T-helper 22 cell (primary cell): Measurements from ENCODE around the gene CUL4A.
"Not testable (repeated sequence)": the region's sequence is repeated elsewhere in the genome, so short reads cannot be mapped to it uniquely, and the experiment has no call there.

Experiments used
- DNase-seq: peaks from one replicate; pipeline ENCODE4 v3.0.0-alpha.2; 2020; ENCODE audit warnings: low read depth

The CUL4A gene

DNA sequence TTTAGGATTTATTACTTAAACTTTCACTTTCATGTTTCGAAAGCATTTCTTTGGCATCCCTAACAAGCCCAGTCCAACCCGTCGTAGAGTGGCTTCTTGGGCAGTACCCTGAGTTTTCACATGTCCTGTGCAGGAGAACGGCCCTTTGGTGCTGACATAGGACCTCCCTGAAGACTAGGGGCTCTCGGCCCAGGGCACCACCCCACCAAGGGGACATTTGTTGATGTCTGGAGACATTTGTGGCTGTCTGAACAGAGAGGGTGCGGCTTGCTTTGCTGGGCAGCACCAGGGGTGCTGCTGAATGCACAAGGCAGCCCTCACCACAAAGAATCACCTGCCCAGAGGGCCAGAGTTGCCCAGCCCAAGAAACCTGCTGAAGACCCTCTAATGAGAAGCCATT lies 30.6 kb downstream of the CUL4A start:
- DNase-seq, result no peak

DNA sequence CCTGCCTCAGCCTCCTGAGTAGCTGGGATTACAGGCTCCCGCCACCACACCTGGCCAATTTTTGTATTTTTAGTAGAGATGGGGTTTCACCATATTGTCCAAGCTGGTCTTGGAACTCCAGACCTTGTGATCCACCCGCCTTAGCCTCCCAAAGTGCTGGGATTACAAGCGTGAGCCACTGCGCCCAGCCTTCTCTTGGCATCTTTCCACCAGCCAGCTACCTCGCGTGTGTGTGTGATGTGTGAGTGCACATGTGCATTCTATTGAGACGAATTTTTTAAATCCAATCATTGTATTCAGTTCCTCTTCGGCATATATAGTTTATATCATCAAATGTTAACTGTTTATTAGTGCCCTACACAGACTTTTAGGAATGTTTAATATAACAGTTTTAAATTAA lies 32.2 kb downstream of the CUL4A start:
- not testable (repeated sequence) for DNase-seq

DNA sequence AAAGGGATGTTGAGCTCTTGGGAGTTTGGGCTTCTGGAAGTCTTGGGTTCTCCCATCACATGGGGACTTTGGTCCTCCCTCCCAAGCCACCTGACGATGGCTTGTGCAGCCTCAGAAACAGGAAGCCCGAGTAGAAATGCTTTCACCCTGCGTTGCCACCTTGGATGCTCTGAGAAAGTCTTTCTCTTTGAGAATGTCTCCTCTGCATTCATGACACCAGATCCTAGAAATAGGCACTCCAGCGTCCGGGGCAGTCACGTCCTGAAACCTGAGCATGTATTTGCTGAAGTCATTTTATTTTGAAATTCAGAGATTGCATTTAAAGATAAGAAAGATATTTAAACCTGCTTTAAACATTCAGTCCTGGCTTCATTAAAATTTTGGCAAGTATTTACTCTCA lies 34.4 kb downstream of the CUL4A start:
- no peak for DNase-seq

DNA sequence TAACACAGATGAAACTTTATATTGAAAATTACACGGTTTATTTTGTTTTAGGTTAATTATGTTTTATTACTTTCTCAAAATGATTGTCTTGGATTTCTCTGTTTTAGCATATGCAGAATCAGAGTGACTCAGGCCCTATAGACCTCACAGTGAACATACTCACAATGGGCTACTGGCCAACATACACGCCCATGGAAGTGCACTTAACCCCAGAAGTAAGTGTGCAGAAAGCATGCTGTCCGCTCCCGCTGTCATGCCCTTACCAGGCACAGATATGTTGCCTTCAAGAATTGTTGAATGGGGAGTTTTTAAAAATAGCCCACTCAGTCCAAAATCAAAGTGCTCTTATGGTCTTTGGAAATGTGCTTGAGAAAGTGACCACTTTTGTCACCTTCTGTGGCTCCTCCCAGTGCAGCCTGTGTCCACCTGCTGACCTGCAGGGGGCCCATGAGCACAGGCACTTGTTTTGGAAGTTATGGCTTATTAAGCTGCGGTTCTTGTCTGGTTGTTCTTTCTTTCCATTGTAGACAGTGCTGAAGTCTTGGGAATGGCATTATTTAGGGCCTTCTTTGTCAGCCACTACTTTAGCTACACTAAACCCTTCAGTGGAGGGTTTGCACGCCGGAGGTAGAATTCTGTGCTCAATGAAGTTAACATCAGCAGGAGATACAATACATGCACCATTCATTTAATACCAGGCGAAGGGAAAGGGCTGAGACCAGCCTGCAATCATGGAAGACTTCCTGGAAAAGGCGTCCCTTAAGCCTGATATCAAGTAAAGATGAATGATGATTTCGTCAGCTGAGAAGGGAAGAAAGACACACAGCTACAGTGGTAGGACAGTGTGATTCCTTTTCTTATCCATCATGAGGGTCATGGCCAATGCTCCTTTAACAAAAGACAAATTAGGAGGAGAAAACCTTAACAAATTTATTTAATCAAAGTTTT lies 36.7 kb downstream of the CUL4A start:
- DNase-seq, result no peak

DNA sequence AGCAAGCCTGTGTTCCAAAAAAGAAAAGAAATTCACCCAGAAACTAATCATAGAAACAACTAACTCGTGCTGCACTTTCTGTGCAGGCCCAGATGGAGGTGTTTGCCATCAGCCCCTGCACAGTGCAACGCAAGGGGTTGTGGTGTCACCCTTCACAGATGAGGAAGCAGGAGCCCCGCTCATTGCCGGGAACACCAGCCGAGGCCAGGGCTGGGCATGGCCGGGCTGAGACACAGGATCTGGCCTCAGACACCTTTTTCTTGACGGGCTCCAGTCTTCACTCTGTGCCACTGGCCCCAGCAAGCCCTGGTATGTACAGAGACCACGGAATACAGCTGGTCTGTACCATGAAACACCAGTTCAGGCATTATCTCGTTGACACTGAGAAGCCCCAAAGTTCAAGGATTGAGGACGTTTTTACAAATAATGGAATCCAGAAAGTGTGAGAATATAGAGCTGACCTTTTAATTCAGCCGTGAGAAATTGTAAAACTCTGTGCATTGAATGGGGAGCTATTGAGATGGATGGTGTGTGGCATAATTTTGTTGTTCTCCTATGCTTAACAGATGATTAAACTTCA lies 43.2 kb downstream of the CUL4A start:
- DNase-seq, result no peak

DNA sequence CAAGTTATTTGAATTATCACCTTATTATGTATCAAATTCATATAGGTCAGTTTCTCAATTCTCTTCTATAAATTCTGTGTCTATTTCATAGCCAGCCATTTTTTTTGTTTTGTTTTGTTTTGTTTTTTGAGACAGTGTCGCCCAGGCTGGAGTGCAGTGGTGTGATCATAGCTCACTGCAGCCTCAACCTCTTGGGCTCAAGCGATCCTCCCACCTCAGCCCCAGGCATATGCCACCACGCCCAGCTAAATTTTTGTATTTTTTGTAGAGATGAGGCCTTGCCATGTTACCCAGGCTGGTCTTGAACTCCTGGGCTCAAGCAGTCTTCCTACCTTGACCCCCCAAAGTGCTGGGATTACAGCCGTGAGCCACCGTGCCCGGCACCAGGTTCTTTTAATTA lies 48.5 kb downstream of the CUL4A start:
- DNase-seq, result not testable (repeated sequence)

DNA sequence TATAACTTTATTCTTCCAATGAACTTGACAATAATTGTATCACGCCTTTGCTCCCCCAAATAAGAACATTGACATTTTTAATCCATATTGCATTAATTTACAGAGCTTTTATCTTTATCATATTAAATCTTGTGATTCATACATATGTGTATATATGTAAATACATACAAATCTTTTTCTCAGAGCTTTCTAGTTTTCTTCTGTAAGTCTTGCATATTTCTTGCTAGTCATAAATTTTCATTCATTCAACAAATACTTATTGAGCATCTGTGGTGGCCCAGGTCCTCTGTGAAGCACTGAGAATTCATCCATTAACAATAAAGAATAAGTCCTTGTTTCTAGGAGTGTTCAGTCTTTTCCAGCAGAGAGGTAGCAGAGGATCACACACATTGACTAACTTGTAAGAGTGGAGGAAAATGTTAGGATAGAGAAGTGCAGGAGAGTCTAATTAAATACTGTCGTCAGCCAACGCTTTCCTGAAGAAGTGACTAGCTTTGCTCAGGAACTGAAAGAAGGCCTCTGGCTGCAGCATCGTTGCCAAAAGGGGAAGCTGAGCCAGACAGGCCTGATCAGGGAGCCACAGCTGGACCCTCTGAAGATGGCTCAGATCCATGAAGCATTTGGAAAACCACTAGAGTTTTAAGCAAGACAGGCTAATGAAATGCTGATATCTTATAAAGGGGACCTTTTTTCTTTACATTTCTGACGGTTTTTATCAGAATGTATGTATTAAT lies 49.1 kb downstream of the CUL4A start:
- DNase-seq, result no peak

DNA sequence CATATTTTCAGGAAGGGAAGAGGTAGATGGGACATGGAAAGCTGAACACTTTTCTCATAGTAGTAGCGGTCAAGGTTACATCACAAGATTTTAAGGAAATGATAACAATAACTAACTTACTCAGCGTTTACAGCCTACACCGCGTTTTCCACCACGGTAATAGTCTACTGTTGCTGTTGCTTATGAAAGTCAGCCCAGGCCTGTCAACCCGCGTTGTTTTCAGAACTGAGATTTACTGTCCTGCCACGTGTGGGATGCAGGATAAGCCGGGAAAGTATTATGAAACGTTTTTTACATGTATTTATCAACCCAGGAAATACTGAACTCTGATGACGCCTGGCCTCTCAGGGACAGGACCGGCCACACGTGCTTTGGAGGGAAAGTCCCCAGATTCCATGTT lies 51.6 kb downstream of the CUL4A start:
- no peak for DNase-seq

DNA sequence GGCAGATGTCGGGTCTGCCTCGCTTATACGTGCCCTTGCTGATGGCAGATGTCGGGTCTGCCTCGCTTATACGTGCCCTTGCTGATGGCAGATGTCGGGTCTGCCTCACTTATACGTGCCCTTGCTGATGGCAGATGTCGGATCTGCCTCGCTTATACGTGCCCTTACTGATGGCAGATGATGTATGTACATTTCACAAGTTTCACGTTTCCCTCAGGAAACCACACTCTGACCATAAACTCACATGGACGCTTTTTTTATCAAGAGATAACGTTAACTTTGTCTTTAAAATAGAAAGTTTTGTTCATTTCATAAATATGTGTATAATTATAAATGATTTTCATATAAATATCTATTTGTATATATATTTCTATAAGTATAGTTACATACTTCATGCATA lies 53.6 kb downstream of the CUL4A start:
- not testable (repeated sequence) for DNase-seq

DNA sequence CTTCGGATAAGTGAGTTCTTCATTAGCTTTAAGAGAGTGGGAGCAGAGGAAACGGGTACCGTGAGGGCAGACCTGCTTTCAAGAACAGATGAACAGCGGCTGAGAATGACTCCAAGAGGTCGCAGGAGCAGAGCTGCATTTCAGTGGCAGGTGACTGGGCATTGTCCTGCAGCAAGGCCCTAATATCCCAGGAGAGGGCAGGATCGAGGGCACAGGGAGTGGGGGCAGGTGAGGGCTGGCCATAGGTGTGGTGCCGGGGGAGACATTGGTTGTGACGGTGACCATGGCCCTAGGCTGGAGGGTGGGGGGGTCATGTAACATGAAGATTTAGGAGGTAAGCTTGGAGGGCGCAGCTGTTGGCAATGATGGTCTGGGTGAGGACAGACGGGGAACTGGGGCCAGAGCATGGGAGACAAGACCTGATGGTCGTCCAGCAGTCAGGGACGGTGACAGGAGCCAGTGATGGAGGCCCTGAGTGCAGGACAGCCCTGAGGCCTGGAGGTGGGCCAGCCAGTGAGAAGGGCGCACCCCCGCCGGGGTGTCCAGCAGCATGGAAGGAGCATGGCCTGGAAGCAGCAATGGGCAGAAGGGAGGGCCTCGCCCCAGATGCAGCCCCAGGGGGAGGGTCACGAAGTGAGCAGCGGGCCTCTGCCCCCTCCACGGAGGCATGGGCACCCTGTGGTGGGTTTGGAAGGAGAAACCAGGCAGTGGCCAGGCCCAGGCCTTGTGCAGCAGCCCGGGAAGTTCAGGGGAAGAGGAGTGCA lies 58.4 kb downstream of the CUL4A start:
- DNase-seq, result no peak

DNA sequence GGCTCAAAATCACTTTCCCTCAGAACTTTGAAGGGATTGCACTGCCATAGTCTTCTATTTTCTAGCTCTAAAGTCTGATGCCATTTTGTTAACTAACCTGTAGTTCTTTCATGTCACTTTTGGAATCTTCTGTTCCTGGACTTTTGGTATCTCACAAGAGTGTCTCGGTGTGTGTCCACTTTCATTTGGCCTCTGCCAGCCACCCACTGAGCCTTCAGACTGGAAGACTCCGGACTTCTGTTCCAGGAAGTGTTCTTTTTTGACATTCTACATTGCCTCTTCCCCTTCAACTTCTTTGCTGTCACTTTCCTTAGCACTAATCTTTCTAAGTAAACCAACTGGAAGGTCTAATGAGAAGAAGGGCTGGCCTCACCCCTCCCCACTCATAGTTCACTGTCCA lies 62.6 kb downstream of the CUL4A start:
- no peak for DNase-seq

DNA sequence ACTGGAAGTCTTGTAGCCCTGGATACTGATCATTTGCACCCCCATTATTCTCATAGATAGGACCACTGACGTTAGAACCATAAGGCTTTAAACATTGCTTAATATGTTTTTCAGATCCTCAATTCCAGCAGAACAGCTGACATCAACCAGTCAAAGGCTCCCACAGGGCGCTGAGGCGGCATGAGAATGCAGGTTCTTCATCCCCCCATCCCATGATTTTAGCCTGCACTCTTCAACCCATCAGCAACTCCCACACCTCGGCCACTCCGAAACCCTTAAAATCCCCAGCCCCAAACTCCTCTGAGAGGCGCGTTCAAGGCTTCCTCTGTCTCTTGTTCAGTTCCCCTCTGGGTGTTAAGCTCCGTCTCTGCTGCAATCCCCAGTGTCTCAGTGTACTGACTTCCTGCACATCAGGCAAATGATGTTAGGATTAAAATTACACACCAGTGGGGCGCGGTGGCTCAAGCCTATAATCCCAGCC lies 63.3 kb downstream of the CUL4A start:
- DNase-seq, result no peak

DNA sequence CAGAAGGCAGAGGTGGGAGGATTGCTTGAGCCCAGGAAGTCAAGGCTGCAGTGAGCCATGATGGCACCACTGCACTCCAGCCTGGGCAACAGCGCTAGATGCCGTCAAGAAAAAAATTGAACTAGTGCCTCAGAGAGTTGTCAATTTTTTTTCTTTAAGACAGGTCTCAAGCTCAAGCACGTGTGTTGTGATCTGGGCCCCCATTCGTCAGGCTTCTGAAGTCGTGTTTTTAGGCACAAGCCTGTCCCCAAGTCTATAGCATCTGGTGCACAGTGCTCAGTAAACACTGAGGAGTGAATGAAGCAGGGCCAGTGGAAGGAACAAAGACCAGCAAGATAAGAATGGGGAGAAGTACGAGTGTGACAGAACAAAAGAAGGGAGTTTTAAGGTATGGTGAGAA lies 63.9 kb downstream of the CUL4A start:
- no peak for DNase-seq

DNA sequence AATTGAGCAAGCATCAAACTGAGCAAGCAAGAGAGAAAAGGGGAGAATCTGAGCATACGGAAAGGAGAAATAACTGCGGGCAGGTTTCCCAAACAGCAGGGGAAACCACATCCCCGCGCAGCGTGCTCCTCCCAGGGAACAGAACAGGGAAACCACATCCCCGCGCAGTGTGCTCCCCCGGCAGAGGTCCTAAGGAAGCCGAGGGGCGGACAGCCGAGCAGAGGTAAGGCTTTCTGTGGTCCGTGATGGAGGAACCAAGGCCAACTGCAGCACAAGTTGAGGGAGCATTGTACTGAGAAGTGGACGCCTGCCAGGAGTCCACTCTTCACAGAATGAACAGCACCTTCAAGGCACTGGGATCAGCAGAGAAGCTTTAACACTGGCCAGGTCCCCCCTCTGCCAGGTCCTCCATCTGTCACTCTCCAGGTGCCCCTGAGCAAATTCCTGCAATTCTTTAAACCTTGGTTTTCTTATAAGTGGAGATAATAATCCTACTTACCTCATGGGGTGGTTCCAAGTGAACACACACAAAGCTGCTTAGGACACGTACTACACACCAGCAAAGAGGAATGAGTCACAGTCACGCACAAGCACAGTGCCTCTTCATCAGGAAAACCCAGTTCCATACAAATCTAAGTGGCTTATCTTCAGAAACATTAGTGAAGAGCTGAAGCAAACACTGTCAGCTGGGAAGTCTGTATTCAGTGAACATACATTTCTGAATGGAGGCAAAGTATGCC lies 64.6 kb downstream of the CUL4A start:
- DNase-seq, result no peak

DNA sequence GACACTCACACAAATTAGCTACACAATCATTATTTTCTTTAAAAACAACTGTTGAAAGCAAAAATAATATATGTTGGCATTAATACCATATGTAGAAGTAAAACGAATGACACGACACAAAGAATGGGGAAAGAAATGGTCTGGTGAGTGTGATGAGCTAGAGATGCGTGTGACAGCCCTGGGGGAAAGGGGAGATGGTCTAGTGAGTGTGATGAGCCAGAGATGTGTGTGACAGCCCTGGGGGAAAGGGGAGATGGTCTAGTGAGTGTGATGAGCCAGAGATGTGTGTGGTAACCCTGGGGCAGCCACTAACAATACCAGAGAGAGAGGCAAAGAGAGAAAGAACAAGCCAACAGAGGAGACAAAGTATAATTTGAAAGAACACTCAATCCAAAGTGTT lies 65.3 kb downstream of the CUL4A start:
- no peak for DNase-seq

DNA sequence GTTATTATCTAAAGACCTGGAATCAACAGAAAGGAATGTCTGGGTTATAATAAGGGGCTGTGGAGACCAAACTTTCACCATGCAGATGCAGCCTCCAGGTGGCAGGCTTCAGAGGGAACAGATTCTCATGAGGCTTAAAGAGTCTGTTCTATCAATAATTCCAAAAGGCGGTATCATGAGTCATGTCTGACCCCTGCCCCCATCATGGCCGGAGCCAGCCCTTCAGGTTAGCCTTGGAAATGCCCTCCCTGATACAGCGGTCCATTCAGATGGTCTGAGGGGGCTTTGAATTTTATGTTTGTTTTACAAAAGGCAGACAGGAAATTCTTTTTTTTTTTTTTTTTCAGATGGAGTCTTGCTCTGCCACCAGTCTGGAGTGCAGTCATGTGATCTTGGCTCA lies 66.0 kb downstream of the CUL4A start:
- DNase-seq, result no peak

DNA sequence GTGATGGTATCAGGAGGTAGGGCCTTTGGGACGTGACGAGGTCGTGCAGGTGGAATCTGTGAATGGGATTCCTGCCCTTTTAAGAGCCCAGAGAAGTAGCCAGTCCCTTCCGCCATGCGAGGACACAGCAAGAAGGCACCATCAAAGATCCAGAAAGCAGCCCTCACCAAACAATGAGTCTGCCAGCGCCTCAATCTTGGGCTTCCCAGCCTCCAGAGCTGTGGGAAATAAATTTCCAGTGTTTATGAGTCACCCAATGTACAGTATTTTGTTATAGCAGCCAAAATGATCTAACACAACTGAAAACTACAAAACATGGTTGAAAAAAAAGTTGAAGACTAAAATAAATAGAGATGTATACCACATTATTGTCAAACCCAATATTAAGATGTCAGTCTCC lies 70.7 kb downstream of the CUL4A start:
- DNase-seq, result no peak

DNA sequence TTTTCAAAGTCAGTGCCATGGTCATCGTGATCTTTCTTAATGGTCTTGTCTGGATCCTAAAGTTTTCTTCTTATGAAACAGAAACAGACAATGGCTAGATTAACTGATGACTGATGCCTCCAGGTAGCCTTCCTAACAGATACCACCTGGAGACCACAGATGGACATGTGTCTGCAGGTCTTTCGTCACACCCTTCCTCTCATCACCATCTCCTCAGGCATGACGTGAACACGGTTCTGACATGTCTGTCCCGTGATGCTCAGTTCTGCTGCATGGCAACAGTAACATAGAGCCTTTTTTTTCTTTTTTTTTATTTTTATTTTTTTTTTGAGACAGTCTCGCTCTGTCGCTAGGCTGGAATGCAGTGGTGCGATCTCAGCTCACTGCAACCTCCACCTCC lies 74.5 kb downstream of the CUL4A start:
- DNase-seq, result no peak

DNA sequence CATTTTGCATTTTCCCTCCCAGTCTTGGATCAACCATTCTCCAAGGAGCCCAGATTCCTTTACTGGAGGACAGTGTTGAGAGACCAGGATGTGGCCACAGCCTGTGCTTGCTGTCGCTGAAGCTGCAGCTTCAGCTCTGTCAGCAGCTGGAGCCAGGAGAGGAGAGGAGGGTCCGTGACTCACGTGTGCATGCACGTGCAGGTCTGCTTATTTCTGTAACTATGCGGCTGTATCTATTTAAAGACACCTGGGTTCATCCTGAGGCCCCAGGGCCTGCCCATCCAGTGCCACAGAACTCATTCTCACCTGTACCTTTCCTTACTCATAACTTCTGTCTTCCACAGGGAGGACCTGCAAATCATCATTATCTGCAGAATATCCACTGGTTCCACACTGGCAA lies 79.5 kb downstream of the CUL4A start:
- no peak for DNase-seq

DNA sequence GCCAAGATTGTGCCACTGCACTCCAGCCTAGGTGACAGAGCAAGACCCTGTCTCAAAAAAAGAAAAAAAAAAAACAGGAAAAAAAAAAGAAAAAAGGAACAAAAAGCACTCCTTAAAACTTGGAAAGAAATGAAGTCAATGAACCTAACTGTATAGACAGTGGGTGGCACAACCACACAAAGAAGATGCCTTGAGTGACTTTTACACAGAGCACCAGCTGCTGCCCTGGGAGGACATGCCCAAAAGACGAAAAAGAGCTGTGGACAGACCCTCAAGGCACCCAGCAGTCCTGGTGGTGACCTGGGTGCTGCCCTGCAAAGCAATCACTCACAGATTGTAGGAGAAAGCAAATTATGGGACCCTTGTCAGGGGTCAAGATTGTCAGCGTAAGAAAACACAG lies 81.7 kb downstream of the CUL4A start:
- DNase-seq, result no peak
